Suppressor macrophage (primary cell): Measurements from ENCODE around the gene BSN.
A peak's percentile ranks its signal among the peaks of the same experiment; 100 is the strongest.

Source experiments
- DNase-seq, 4 experiments: peaks; one replicate each; pipeline ENCODE4 v3.0.0-alpha.2; 2020 to 2022

Gene BSN

DNA sequence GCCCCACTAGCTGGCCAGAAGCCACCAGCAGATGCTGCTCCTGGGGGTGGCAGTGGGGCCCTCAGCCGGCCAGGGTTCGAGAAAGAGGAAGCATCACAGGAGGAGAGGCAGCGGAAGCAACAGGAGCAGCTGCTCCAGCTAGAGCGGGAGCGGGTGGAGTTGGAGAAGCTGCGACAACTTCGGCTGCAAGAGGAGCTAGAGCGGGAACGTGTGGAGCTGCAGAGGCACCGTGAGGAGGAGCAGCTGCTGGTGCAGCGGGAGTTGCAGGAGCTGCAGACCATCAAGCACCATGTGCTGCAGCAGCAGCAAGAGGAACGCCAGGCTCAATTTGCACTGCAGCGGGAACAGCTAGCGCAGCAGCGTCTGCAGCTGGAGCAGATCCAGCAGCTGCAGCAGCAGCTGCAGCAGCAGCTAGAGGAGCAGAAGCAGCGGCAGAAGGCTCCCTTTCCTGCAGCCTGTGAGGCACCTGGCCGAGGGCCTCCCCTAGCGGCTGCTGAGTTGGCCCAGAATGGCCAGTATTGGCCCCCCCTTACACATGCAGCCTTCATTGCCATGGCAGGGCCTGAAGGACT is 102.3 kb downstream of the BSN start:
- DNase-seq, result peak in 3 of 4 experiments; percentile 9 to 24 (median 20)

- no peak for DNase-seq
Measured at GRCh38 chr3:49657208-49657915, 103.1 kb downstream of the BSN start.

DNA sequence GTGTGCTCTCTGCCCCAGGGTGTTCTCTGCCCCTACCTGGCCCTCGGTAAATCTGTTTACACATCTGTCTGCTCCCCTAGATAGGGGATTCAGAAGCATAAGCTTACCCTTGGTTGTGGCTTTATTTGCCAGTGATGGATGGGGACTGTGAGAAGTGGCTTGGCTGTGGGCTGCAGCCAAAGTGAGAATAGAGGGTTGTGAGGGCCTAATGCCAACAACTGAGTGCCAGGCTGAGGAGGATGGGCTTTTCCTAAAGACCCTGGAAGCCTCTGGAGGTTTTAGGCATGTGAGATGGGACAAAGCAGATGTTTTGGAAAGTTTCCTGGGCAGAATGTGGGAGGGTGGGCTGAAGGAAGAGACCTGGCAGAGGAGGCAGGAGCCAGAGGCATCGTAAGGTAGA is 104.4 kb downstream of the BSN start:
- no peak for DNase-seq

GRCh38 chr3:49659756-49660155 is 105.5 kb downstream of the BSN start:
- no peak for DNase-seq

DNA sequence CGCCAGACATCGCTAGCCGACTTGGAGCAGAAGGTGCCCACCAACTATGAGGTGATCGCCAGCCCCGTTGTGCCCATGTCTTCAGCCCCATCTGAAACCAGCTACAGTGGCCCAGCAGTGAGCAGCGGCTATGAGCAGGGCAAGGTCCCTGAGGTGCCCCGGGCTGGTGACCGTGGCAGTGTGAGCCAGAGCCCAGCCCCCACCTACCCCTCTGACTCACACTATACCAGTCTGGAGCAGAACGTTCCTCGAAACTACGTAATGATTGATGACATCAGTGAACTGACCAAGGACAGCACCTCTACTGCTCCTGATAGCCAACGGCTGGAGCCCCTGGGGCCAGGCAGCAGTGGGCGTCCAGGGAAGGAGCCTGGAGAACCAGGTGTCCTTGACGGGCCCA is 107.0 kb downstream of the BSN start:
- DNase-seq, result no peak

GRCh38 chr3:49662021-49662420 is 107.7 kb downstream of the BSN start:
- no peak for DNase-seq

DNA sequence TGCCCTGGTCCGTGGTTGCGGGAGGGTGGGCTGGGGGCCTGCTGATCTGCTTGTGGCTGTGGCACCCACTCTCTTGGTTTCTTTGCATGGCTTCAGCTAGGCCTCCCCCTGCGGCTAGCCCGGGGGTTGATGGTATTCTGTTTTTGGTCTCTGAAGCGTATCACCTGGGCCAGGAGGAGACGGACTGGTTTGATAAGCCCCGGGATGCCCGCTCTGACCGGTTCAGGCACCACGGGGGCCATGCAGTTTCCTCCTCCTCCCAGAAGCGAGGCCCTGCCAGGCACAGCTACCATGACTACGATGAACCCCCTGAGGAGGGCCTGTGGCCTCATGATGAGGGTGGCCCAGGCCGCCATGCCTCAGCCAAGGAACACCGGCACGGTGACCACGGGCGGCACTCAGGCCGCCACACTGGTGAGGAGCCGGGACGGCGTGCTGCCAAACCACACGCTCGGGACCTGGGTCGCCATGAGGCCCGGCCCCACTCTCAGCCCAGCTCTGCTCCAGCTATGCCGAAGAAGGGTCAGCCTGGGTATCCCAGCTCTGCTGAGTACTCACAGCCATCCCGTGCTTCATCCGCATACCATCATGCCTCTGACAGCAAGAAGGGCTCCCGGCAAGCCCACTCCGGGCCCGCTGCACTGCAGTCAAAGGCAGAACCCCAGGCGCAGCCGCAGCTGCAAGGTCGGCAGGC is 108.6 kb downstream of the BSN start:
- DNase-seq, result no peak

GRCh38 chr3:49663831-49664230 is 109.6 kb downstream of the BSN start:
- DNase-seq, result no peak

- DNase-seq, result no peak
Measured at GRCh38 chr3:49664300-49664699, 110.0 kb downstream of the BSN start.

DNA sequence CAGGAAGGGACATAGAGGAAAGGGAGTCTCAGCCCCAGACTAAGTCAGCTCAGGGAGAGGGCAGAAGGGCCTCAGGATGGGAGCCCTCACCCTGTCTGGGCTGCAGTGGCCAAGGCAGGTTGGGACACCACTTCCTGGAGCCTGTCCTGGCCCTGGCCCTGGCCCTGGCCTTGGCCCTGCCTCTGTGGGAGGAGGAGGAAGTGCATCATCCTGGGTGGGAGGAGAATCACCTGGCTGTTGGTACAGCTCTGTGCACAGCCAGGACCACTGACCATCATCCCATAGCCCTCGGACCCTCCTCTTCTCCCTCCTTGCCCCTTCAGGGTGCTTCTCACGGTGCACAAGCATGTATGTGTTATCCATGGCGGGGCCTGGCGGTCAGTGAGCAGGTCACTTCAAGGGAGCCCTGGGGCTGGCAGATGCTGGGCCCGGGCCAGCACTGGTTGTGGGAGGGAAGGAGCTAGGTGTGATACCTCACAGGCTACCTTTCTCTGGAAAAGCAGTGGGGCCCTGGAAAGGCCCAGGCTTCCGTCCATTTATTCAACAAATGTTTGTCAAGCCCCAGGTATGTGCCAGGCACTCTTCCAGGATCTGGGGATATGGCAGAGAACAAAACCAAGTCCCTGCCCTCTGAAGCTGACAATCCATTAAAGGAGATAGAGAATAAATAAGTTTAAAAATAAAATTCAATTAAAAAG is 111.7 kb downstream of the BSN start:
- peak in 3 of 4 experiments; percentile 6 to 41 (median 10) for DNase-seq

DNA sequence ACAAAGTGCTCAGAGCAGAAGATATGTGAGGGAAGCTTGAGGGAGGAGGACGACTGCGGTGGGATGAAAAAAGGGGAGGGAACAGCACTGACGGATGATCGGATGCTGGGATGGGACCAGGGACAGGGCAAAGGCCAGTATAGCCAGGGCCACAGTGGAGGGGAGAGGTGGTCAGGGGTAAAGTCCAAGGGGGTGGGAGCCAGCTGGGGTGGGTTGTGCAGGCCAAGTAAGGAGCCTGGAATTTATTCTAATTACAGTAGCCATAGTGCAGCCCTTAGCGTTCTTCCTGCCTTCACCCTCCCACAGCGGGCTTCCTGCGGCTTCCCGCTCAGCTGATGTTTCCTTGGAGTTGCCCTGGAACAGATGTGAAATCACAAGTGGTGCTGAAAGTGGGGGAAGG is 112.3 kb downstream of the BSN start:
- no peak for DNase-seq

GRCh38 chr3:49667701-49668413 is 113.6 kb downstream of the BSN start:
- DNase-seq, result no peak

GRCh38 chr3:49668414-49668797 is 114.1 kb downstream of the BSN start:
- no peak for DNase-seq

DNA sequence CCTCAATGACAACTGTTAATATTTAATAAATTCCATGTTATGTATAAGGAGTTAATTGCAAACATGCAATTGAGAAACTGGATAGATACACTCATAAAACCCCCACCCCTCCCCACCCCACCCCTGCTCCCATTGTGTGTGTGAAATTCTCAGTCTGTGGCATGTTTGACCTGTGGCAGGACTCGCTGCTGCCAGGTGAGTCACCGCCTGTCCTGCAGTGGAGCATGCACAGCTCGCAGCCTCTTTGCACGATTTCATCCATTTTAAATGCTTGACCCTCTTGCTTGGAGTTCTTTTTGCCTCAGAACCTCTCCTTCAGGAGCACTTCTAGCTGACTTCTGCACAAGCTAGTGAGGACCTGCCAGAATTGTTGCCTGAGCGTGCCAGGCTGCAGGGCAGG is 114.6 kb downstream of the BSN start:
- DNase-seq, result no peak

- DNase-seq, result no peak
Measured at GRCh38 chr3:49669352-49669751, 115.1 kb downstream of the BSN start.

DNA sequence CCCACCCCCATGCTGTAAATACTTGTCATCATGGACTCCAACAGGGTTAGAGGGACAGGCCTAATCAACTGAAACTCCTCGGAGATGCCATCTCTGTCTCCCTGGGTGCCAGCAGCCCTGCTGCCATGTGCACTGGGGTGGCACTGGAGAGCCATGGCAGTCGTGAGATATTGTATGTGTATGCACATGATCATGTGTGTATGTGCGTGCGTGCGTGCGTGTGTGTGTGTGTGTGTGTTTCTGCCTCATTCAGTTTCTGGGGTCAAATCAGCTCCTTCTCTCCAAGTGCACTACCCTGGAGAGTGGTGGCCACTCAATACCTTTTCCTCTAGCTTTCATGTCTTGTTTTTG is 116.6 kb downstream of the BSN start:
- DNase-seq, result no peak

DNA sequence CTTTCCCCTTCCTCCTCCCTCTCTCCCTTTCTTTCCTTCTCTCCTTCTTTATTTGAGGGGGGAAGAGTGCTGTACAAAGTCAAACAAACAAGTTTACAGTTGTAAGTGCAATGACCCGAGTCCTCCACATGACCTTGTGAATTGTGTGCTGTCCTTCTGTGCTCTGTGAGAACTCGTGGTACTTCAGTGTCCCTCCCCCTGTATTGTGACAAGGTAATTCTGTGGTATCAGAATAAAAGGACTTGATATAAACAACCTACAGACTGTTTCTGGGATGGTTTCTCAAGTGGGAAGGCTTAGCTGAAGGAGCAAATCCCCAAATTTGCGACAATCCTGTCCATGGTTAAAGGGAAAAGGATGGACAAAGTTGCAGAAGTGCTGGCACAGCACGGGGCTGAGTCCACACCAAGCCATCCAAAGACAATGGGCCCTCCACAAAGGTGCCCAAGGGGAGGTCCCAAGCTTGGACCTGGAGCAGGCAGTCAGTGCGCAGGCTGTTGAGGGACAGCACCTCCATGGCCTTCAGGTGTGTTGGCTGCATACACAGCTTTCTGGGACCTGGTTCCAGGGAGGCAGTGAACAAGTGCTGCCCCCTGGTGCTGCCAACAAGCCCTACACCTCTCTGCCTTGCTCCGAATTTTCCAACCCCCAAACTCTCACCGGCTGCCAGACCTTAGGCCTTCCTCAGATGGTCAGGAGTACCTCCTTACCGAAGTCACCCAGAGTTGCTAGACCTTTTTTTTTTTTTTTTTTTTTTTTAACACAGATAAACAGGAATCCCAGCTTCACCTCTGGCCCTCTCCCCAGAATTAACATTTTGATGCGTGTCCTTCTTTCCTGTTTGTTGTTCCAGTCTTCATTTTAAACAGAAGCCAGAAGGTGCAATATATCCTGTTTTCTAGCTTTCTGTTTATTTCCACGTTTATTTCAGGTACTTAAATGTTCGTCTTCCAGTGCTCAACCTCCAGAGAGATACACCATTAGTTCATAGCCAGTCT is 117.3 kb downstream of the BSN start:
- peak; percentile 63 to 75 (median 69) for DNase-seq

DNA sequence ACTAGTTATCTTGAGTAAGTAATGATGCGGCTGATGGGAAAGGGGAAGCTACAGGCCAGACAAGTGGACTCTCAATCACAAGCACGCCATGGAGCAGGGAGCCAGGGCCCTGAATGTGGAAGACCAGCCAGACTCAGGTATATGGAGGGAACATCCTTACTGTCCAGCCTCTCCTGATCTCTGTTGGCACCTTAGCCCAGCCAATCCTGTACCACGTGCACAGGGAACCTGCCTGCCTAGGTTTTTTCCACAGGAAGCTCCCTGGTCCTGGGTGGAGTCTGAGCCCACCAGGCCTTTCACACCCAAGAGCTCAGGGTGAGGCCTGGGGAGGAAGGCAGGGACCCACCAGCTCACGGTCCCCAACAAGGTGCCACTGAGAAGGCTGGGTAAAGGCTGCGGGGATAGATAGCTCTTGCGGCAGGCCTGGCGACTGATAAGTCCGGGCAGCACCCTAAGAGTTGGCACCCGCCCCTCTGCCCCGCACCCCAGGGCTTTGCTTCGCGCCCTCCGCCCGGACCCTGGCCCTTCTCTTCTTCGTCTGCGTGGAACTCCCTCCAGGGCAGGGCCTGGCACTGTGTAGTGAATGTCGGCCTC is 118.9 kb downstream of the BSN start:
- peak; percentile 22 to 56 (median 33) for DNase-seq

- DNase-seq, result peak; percentile 98 to 99 (median 98)
Measured at GRCh38 chr3:49673715-49674496, 119.6 kb downstream of the BSN start, which contains the start of gene APEH. TSS of gene APEH (plus strand) at chr3:49674351. CDS start at chr3:49674402, 51 bp downstream.

GRCh38 chr3:49674497-49674983 is 120.3 kb downstream of the BSN start:
- no peak for DNase-seq
